ENCODE results near the gene SSTR4.

SSTR4 gene

DNA sequence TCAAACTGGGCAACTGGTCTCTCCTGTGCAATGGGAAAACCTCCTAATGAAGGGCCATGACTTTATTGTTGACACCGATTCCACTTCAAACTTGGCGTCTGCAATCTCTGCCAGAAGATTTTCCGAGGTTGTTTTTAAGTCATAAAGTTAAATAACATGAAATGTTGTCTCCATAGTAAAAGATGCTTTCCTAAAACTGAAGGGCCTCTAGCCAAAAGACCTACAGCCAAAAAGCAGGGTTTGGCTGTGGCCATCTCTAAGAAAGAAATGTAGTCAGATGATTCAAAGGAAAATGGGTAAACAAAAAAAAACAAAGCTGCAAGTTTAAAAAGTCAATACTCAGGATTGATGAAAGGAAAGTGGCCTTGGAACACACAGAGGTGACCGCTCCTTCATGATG is 36.9 kb downstream of the SSTR4 start:
- intact Hi-C loops (cut with DNase I; ENCODE audit: low total_unique reads): no loop called here
- DNase-seq: no peak
- Histone ChIP-seq H3K4me1 (no peaks in the 10 kb centered on the region), H3K4me3 (no peak overlapping the region), H3K27me3 (no peaks in the 10 kb centered on the region), H3K36me3 (no peaks in the 10 kb centered on the region), H3K27ac (no peak overlapping the region), H3K9me3 (no peaks in the 10 kb centered on the region)
- TF ChIP-seq, protein P1, sequence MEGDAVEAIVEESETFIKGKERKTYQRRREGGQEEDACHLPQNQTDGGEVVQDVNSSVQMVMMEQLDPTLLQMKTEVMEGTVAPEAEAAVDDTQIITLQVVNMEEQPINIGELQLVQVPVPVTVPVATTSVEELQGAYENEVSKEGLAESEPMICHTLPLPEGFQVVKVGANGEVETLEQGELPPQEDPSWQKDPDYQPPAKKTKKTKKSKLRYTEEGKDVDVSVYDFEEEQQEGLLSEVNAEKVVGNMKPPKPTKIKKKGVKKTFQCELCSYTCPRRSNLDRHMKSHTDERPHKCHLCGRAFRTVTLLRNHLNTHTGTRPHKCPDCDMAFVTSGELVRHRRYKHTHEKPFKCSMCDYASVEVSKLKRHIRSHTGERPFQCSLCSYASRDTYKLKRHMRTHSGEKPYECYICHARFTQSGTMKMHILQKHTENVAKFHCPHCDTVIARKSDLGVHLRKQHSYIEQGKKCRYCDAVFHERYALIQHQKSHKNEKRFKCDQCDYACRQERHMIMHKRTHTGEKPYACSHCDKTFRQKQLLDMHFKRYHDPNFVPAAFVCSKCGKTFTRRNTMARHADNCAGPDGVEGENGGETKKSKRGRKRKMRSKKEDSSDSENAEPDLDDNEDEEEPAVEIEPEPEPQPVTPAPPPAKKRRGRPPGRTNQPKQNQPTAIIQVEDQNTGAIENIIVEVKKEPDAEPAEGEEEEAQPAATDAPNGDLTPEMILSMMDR (IDR thresholded peaks at IDR 0.05): no peak

DNA sequence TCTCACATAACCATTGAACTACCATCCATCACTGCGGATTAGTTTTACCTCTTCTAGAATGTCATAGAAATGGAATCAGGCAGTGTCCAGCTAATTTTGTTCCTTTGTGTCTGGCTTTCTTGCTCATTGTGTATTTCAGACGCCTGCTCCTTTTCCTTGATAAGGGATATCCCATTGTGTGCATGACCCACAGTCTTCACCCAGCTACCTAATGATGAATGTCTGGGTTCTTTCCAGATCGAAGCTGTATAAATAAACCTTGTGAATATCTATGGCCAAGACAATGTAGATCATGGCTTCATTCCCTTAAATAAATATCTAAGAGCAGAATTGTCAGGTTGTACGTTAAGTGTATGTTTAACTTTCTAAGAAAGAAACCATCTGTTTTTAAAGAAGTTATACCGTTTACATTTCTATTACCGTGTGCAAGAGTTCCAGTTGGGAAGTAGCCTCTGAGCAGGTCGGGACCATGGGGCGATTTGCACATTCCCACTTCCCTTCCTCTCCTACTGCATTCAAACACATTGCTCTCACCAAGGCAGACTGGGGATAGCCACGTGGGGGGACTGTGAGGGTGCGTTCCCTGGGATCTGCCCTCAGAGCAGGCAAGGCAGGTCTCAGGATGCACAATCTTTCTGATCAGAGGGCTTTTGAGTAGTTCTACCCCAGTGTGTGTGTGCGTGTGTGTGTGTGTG is 37.9 kb downstream of the SSTR4 start:
- no peaks in the 10 kb centered on the region for H3K36me3 ChIP-seq
- no peak overlapping the region for H3K27ac ChIP-seq
- no peak overlapping the region for H3K4me3 ChIP-seq
- no peak for DNase-seq
- no peaks in the 10 kb centered on the region for H3K4me1 ChIP-seq
- intact Hi-C loops (cut with DNase I; ENCODE audit: low total_unique reads): no loop called here
- TF ChIP-seq, protein P1 (IDR thresholded peaks at IDR 0.05): no peak
- H3K9me3 ChIP-seq: no peaks in the 10 kb centered on the region
- H3K27me3 ChIP-seq: no peaks in the 10 kb centered on the region

DNA sequence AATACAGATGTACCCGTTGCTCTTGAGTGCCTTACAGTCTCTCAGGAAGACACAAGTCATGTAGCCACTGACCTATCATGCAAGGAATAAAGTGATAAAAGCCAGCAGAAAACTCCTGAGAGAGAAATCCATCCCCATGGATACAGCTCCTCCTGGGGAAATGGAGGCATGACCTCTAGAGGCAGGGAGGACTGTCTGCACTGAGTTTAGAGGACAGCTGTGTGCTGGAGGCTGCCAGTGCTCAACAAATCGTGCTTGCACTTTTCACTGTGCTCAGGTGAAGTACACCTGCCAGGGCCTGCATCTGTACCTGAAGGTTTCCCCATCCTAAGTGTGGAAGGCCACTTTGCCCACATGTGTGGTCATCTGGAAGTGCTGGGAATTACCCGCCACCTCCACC is 38.9 kb downstream of the SSTR4 start:
- Histone ChIP-seq H3K4me1 (no peaks in the 10 kb centered on the region), H3K4me3 (no peak overlapping the region), H3K36me3 (no peaks in the 10 kb centered on the region), H3K27ac (no peak overlapping the region), H3K27me3 (no peaks in the 10 kb centered on the region), H3K9me3 (no peaks in the 10 kb centered on the region)
- intact Hi-C loops (cut with DNase I; ENCODE audit: low total_unique reads): no loop called here
- no peak for DNase-seq
- TF ChIP-seq, protein P1 (IDR thresholded peaks at IDR 0.05): no peak

DNA sequence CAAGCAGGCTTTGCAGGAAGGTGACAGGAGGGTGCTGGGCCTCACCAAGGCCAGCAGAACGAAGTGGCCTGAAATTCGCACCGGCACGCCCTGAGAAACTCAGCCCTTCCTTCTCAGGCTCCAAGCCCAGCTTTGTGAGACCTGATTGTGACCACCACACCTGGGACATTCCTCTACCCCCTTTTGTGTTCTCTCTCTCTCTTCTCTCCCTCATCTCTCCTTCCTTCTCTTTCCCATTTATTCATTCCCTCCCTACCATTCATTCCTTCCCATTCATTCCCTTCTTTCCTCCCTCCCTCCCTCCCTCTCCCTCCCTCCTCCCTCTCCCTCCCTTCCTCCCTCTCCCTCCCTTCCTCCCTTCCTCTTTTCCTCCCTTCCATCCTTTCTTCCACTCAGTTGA is 42.2 kb downstream of the SSTR4 start:
- Histone ChIP-seq H3K4me1 (peaks cover 0 to 23% (median 0%) of the 10 kb centered on the region in 4 donors), H3K4me3 (no peak overlapping the region), H3K27ac (no peak overlapping the region), H3K9me3 (no peaks in the 10 kb centered on the region), H3K27me3 (no peaks in the 10 kb centered on the region), H3K36me3 (peaks cover 0 to 6% (median 0%) of the 10 kb centered on the region in 3 donors)
- TF ChIP-seq, protein P1 (IDR thresholded peaks at IDR 0.05): no peak
- no peak for DNase-seq
- intact Hi-C loops (cut with DNase I; ENCODE audit: low total_unique reads): no loop called here

DNA sequence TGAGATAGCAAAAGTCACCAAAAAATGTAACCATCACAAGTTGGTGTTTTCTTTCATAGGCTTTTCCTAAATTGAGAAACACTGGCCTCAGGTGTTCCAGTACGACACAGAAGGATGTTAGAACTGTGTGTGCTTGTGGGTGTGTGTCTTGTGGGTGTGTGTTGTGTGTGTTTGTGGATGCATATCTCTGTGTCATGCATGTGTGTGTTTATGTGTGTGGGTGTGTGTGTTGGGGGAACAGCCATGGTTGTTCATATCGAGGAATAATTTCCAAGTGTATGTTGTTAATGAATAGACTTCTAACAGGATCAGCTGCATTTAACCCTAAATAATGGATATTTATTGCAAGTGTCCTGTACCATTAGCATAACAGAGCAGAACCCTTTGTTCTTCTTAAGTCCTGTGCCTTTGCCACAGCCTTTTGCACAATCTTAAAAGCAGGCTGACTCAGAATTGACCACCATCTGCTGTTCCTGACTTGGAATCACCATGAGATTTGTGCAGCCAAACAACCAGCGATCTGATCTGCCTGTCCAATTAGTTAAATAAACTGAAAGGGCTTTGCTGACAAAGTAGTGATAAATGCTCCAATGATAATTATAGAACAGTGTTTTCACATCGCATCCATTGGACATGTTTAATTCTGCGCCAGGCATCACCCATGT is 43.4 kb downstream of the SSTR4 start:
- intact Hi-C loops (cut with DNase I; ENCODE audit: low total_unique reads): no loop called here
- Histone ChIP-seq H3K9me3 (no peaks in the 10 kb centered on the region), H3K4me1 (peaks cover 0 to 35% (median 8%) of the 10 kb centered on the region in 4 donors), H3K36me3 (peaks cover 0 to 6% (median 0%) of the 10 kb centered on the region in 3 donors), H3K27ac (no peak overlapping the region), H3K27me3 (no peaks in the 10 kb centered on the region), H3K4me3 (no peak overlapping the region)
- no peak for DNase-seq
- TF ChIP-seq, protein P1 (IDR thresholded peaks at IDR 0.05): no peak
